Kidney (tissue), 14 donors: Measurements from ENCODE around the gene ALDOC. TPM values are rescaled to one million over a fixed set of nuclear protein-coding genes. Genes with fewer than 3 reads are reported as not detected.

Experiments
- DNase-seq, 5 donors: peaks; one replicate each; pipeline ENCODE4 v3.0.0-alpha.2; 2013 to 2020
- FAIRE-seq: peaks from 2 replicates; lab custom pipeline; 2012; peaks lifted over from hg19 to GRCh38; lab: Jason Lieb, UNC
- H3K27ac ChIP-seq, 2 donors: one replicate each; pipeline ENCODE4 v1.7.0; 2013; ENCODE audit warnings: low read depth in 2 of 2, low read length in 2 of 2, inconsistent platforms in 1 of 2
- H3K27me3 ChIP-seq: one replicate; pipeline ENCODE4 v1.7.1; 2013; ENCODE audit warnings: low read length, inconsistent platforms; ENCODE audit not compliant: control insufficient read depth, insufficient read depth
- H3K36me3 ChIP-seq, 3 donors: one replicate each; pipeline versions ENCODE4 v1.7.0 to v1.7.1; 2013; ENCODE audit warnings: low read length in 3 of 3, control low read depth in 1 of 3, inconsistent platforms in 1 of 3; ENCODE audit not compliant: insufficient read depth in 3 of 3, control insufficient read depth in 2 of 3
- H3K4me1 ChIP-seq, 3 donors: one replicate each; pipeline versions ENCODE4 v1.7.0 to v1.7.1; 2013; ENCODE audit warnings: low read length in 3 of 3, inconsistent platforms in 1 of 3, low read depth in 1 of 3; ENCODE audit not compliant: control insufficient read depth in 2 of 3, insufficient read depth in 2 of 3
- H3K4me3 ChIP-seq, 3 donors: one replicate each; pipeline versions ENCODE4 v1.7.0 to v1.8.1; 2013; ENCODE audit warnings: low read length in 3 of 3, control low read depth in 1 of 3, inconsistent platforms in 1 of 3
- H3K9ac ChIP-seq, 3 donors: one replicate each; pipeline versions ENCODE4 v1.7.0 to v1.7.1; 2013; ENCODE audit warnings: low read length in 3 of 3, control low read depth in 1 of 3, inconsistent platforms in 1 of 3
- H3K9me3 ChIP-seq, 3 donors: one replicate each; pipeline versions ENCODE4 v1.7.0 to v1.7.1; 2013; ENCODE audit warnings: low read length in 3 of 3, control low read depth in 1 of 3, inconsistent platforms in 1 of 3; ENCODE audit not compliant: control insufficient read depth in 2 of 3, insufficient read depth in 1 of 3
- CTCF ChIP-seq: IDR thresholded peaks from 3 replicates; pipeline ENCODE4 v1.5.1; 2012; ENCODE audit warnings: mild to moderate bottlenecking, moderate library complexity, borderline replicate concordance; ENCODE audit not compliant: insufficient read depth; ENCODE audit errors: extremely low read depth
- intact Hi-C: fragments of 100-400 bp; cut with DNase I; formaldehyde crosslinking; loops from one replicate; pipeline ENCODE4 v1.11.1; 2022
- polyA plus RNA-seq: library from polyadenylated mRNA; stranded (reverse); fragments of 350-450 nt; fragmentation: Illumina TruSeq; extraction: RNeasy Lipid Tissue Mini Kit (QIAGEN cat#74804); gene quantifications from one replicate; pipeline ENCODE4 v1.2.3, GENCODE V29; 2014; ENCODE audit warnings: low read depth, low replicate concordance; ENCODE audit not compliant: insufficient read depth
- total RNA-seq: library from RNA; stranded (reverse); fragmentation: NEBNext Ultra II Directional; extraction: Animal tissue kit (Norgen Biotek cat#: 25700); gene quantifications from one replicate; pipeline ENCODE4 v1.2.1, GENCODE V29; 2021
- donor health status: control.
- donor health status: control.
- donor health status: control.
- donor health status: control.
- donor health status: control.
- donor health status: DM: yes; HTN: yes; CAD: no.
- donor health status: Normal renal cell carcinoma (clear cell type).

ALDOC gene
- total and polyA plus RNA-seq, 2 donors from 2014 or later = 7.1 to 21.9 TPM

GRCh38 chr17:28523876-28524275 is 52.8 kb downstream of the ALDOC start:
- H3K27me3 ChIP-seq = no peaks in the 10 kb centered on the region
- FAIRE-seq = no peak

GRCh38 chr17:28523186-28523585 is 53.5 kb downstream of the ALDOC start:
- TF ChIP-seq CTCF = no peak
- DNase-seq = no peak
- H3K9ac ChIP-seq = no peak overlapping the region
- no peak for FAIRE-seq
- H3K27me3 ChIP-seq = no peaks in the 10 kb centered on the region
- no peaks in the 10 kb centered on the region for H3K9me3 ChIP-seq
- intact Hi-C loops = no loop called here
- H3K4me3 ChIP-seq = no peak overlapping the region
- no peaks in the 10 kb centered on the region for H3K36me3 ChIP-seq
- H3K27ac ChIP-seq = no peak overlapping the region
- H3K4me1 ChIP-seq = peaks cover 0 to 11% (median 3%) of the 10 kb centered on the region in 3 donors

More at GRCh38 chr17:28523876-28524275, 52.8 kb downstream of the ALDOC start:
- no peaks in the 10 kb centered on the region for H3K9me3 ChIP-seq
- no peak overlapping the region for H3K4me3 ChIP-seq
- H3K36me3 ChIP-seq = no peaks in the 10 kb centered on the region
- TF ChIP-seq CTCF = no peak
- DNase-seq = no peak
- peaks cover 0 to 11% (median 3%) of the 10 kb centered on the region in 3 donors for H3K4me1 ChIP-seq
- intact Hi-C loops = no loop called here
- no peak overlapping the region for H3K27ac ChIP-seq
- H3K9ac ChIP-seq = no peak overlapping the region

Other genes with a start within 250 kb of the ALDOC start
- 37.5 TPM for gene IFT20, start 241.4 kb downstream of the ALDOC start, total RNA-seq
- 52.6 TPM for gene IFT20, start 241.4 kb downstream of the ALDOC start, polyA plus RNA-seq
- 83.9 TPM for gene TNFAIP1, start 241.1 kb downstream of the ALDOC start, total RNA-seq
- gene TNFAIP1, start 241.1 kb downstream of the ALDOC start, polyA plus RNA-seq = 28.9 TPM
- gene POLDIP2, start 219.4 kb downstream of the ALDOC start, total RNA-seq = 84.9 TPM
- 174 TPM for gene POLDIP2, start 219.4 kb downstream of the ALDOC start, polyA plus RNA-seq
- not detected for gene SEBOX, start 211.7 kb downstream of the ALDOC start, total RNA-seq
- not detected for gene SEBOX, start 211.7 kb downstream of the ALDOC start, polyA plus RNA-seq
- gene VTN, start 206.6 kb downstream of the ALDOC start, total RNA-seq = 0.98 TPM
- 3.5 TPM for gene VTN, start 206.6 kb downstream of the ALDOC start, polyA plus RNA-seq
- gene SARM1, start 205.2 kb downstream of the ALDOC start, total RNA-seq = 23.8 TPM
- 10.4 TPM for gene SARM1, start 205.2 kb downstream of the ALDOC start, polyA plus RNA-seq
- 14.7 TPM for gene SLC46A1, start 170.7 kb downstream of the ALDOC start, total RNA-seq
- 9.7 TPM for gene SLC46A1, start 170.7 kb downstream of the ALDOC start, polyA plus RNA-seq
- gene SLC13A2, start 103.3 kb downstream of the ALDOC start, total RNA-seq = 1.1 TPM
- gene SLC13A2, start 103.3 kb downstream of the ALDOC start, polyA plus RNA-seq = 69.0 TPM
- gene FOXN1, start 70.5 kb downstream of the ALDOC start, total RNA-seq = not detected
- gene FOXN1, start 70.5 kb downstream of the ALDOC start, polyA plus RNA-seq = not detected
- gene UNC119, start 24.3 kb downstream of the ALDOC start, total RNA-seq = 19.0 TPM
- gene UNC119, start 24.3 kb downstream of the ALDOC start, polyA plus RNA-seq = 60.7 TPM
- gene PIGS, start 5.4 kb downstream of the ALDOC start, total RNA-seq = 75.0 TPM
- gene PIGS, start 5.4 kb downstream of the ALDOC start, polyA plus RNA-seq = 60.6 TPM
- 7.4 TPM for gene SPAG5, start 22.1 kb upstream of the ALDOC start, total RNA-seq
- 123 TPM for gene SPAG5, start 22.1 kb upstream of the ALDOC start, polyA plus RNA-seq
- gene RSKR, start 37.3 kb upstream of the ALDOC start, total RNA-seq = 10.2 TPM
- 4.1 TPM for gene RSKR, start 37.3 kb upstream of the ALDOC start, polyA plus RNA-seq
- gene BLTP2, start 68.3 kb upstream of the ALDOC start, total RNA-seq = 140 TPM
- gene BLTP2, start 68.3 kb upstream of the ALDOC start, polyA plus RNA-seq = 35.1 TPM
- 54.3 TPM for gene SDF2, start 85.0 kb upstream of the ALDOC start, total RNA-seq
- gene SDF2, start 85.0 kb upstream of the ALDOC start, polyA plus RNA-seq = 101 TPM
- 61.5 TPM for gene SUPT6H, start 85.3 kb upstream of the ALDOC start, total RNA-seq
- 21.4 TPM for gene SUPT6H, start 85.3 kb upstream of the ALDOC start, polyA plus RNA-seq
- gene PROCA1, start 135.0 kb upstream of the ALDOC start, total RNA-seq = 3.4 TPM
- gene PROCA1, start 135.0 kb upstream of the ALDOC start, polyA plus RNA-seq = 3.5 TPM
- gene RAB34, start 141.0 kb upstream of the ALDOC start, total RNA-seq = 119 TPM
- gene RAB34, start 141.0 kb upstream of the ALDOC start, polyA plus RNA-seq = 128 TPM
- gene RPL23A, start 143.1 kb upstream of the ALDOC start, total RNA-seq = 1,188 TPM
- 1,159 TPM for gene RPL23A, start 143.1 kb upstream of the ALDOC start, polyA plus RNA-seq
- 25.3 TPM for gene TLCD1, start 149.3 kb upstream of the ALDOC start, total RNA-seq
- gene TLCD1, start 149.3 kb upstream of the ALDOC start, polyA plus RNA-seq = 30.0 TPM
- gene NEK8, start 151.9 kb upstream of the ALDOC start, total RNA-seq = 20.6 TPM
- gene NEK8, start 151.9 kb upstream of the ALDOC start, polyA plus RNA-seq = 4.7 TPM
- 118 TPM for gene TRAF4, start 167.1 kb upstream of the ALDOC start, total RNA-seq
- 53.4 TPM for gene TRAF4, start 167.1 kb upstream of the ALDOC start, polyA plus RNA-seq